Fibroblast of skin of left biceps (primary cell): ENCODE data around the gene SMYD1.

ENCODE experiments used
- DNase-seq, 2 experiments: peaks; one replicate each; pipeline ENCODE4 v3.0.0-alpha.2; 2013; ENCODE audit warnings: low read depth in 2 of 2

SMYD1 gene

GRCh38 chr2:88087073-88087472 is 19.4 kb downstream of the SMYD1 start:
- no peak for DNase-seq

- no peak for DNase-seq
Observed at GRCh38 chr2:88087763-88088162, 20.1 kb downstream of the SMYD1 start.

DNA sequence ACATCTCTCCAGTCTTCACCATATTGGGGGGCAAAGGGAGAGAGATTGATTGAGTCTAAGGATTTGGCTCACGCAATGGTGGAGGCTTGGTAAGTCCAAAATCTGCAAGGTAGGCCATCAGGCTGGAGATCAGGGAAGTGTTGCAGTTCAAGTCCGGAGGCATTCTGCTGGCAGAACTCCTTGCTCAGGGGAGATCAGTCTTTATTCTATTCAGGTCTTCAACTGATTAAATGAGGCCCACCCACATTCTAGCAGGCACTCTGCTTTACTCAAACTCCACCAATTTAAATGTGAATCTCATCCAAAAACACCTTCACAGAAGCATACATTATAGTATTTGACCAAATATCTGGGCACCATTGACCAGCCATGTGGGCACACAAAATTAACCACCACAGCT is 21.4 kb downstream of the SMYD1 start:
- no peak for DNase-seq

GRCh38 chr2:88090446-88091283 is 23.0 kb downstream of the SMYD1 start:
- no peak for DNase-seq

- DNase-seq = no peak
Observed at GRCh38 chr2:88091943-88092342, 24.3 kb downstream of the SMYD1 start.

GRCh38 chr2:88092773-88093172 is 25.1 kb downstream of the SMYD1 start:
- DNase-seq = no peak

- DNase-seq = no peak
Observed at GRCh38 chr2:88095022-88095421, 27.4 kb downstream of the SMYD1 start.

GRCh38 chr2:88096708-88097107 is 29.1 kb downstream of the SMYD1 start:
- no peak for DNase-seq

DNA sequence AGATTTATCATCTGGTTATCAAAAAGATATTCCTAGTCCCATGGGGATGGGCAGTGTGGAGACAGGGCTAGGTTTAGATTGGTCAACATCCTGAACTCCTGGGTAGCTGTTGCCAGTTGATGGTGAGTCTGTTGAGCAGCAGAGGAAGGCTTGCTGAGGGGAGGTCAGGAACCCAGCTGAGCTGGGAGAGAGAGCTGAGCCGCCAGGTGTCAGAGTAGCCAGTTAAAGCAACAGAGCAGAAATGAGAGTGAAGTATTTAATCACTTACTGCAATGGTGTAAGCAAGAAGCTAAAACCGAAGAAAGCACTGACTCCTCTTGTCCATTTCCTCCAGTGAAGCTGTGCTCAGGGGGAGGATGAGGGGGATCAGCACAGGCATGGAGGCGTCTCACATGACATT is 29.6 kb downstream of the SMYD1 start:
- DNase-seq = no peak

DNA sequence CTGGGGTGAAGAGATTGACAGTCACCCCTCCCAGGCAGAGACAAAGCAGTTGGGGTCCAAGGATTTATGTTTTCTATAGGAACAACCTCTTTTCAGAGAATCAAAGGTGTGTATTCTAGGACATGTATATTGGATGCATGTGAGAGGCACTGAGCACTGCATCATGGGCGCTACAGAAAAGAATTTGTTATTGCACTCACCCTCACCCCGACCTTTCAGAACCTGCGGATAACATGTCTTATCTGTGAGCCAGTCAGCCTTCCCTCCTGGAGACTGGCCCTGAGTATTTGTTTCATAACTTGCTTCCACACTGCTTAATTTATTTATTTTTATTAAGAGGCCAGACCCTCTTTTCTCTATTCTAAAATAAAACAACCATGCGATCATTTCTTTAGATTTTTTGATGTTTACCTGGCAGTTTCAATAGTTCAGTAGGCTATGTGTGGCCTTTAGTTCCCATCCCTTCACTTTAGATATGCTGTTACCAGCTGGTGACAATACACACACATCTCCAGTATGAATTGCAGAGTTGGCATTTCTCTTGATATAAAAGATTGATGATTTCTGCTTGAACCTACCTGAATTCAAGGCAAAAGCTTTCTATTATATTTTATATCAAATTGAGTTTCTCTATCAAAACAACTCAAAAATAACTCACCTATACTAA is 30.4 kb downstream of the SMYD1 start:
- DNase-seq = no peak

DNA sequence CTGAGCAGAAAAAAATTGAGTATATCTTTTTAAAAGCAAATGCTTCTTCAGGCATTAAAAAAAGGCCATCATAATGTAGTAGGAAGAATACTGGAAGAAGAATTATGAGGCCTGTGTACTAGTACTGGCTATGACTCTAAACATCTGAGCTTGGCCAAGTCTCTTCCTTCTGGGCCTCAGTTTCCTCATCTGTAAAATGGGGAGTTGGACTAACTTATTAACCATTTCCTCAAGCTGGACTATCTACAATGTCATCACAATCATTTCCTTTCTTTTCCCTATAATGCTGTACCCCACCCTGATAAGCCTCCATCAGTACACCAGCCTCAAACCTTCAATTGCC is 30.9 kb downstream of the SMYD1 start:
- no peak for DNase-seq

GRCh38 chr2:88099798-88100488 is 32.3 kb downstream of the SMYD1 start:
- no peak for DNase-seq

GRCh38 chr2:88100489-88100858 is 32.8 kb downstream of the SMYD1 start:
- DNase-seq = no peak

DNA sequence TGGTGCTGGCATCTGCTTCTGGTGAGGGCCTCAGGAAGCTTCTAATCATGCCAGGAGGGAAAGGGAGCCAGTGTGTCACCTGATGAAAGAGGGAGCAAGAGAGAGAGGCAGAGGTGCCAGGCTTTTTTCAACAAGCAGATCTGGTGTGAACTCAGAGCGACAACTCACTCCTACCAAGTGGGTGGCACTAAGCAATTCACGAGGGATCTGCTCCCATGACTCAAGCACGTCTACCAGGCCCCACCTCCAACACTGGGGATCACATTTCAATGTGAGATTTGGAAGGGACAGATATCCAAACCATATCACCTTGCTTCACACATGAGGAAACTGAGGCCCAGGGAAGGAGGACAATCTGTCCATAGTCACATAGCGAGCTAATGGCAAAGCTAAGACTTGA is 41.2 kb downstream of the SMYD1 start:
- DNase-seq = no peak

- DNase-seq = no peak
Observed at GRCh38 chr2:88110830-88111229, 43.2 kb downstream of the SMYD1 start.

- no peak for DNase-seq
Observed at GRCh38 chr2:88113069-88113468, 45.4 kb downstream of the SMYD1 start.

DNA sequence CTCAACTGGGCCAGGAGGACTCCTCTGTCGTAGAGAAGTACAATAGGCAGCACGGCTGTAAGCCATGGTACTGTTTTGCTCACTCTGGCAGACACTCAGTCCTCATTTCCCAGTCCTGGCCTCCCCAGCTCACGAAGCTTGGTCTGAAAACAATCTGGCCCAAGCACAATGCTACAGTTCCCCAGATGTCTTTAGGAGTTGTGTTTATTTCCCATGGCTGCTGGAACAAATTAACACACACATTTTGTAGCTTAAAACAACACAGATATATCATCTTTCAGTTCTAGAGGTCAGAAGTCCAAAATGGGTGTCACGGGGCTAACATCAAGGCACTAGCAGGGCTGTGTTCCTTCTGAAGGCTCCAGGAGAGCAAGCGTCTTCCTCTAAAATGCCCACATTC is 47.3 kb downstream of the SMYD1 start:
- DNase-seq = no peak

DNA sequence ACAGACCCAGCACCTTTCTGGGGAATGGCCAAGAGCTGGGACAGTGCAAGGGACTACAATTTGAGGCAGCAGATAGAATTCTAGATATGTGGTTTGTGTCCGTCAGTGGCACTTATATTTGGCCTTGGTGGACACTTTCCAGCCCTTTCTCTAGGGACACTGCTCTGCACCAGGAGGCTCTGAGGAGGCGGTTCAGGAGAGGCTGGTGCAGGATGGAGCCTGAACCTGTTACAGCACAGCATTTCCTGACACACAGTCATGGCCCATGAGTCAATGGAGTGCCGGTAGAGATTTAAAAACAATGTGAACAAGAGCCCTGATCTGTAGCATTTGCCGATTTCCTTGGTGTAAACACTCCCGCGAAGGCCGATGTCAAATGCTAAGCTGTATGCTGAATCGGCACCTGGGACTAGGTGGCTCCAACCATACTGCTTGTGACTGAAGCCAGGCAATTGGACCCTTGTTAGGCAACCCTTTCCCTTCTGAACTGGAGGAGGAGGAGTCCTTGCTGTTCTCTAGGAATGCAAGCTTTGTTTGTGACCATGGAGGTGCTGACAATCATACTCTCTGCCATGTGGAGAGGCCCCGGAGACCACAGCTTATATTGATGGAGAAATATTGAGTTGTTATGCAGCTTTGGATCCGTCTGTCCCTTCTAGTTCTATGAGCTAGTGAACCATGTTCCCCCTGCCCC is 48.3 kb downstream of the SMYD1 start:
- no peak for DNase-seq

GRCh38 chr2:88116669-88117432 is 49.2 kb downstream of the SMYD1 start:
- DNase-seq = no peak

GRCh38 chr2:88117973-88118372 is 50.3 kb downstream of the SMYD1 start:
- DNase-seq = no peak

GRCh38 chr2:88121678-88122077 is 54.1 kb downstream of the SMYD1 start:
- DNase-seq = no peak
